Muscle of leg (tissue), 11 donors: ENCODE measurements around the gene MEIS1. TPM values are rescaled to one million over a fixed set of nuclear protein-coding genes. Genes with fewer than 3 reads are reported as not detected.
A peak's percentile ranks its signal among the peaks of the same experiment; 100 is the strongest.

Experiments used
- DNase-seq: peaks from one replicate; pipeline ENCODE4 v3.0.0; 2013
- H3K27ac ChIP-seq: one replicate; pipeline ENCODE4 v1.5.1; 2013; ENCODE audit warnings: mild to moderate bottlenecking, low read length, control low read depth
- H3K27me3 ChIP-seq: one replicate; pipeline ENCODE4 v1.6.1; 2013; ENCODE audit warnings: low read length; ENCODE audit not compliant: control insufficient read depth, insufficient read depth
- H3K36me3 ChIP-seq: one replicate; pipeline ENCODE4 v1.6.1; 2013; ENCODE audit warnings: low read length; ENCODE audit not compliant: control insufficient read depth, insufficient read depth
- H3K4me1 ChIP-seq: one replicate; pipeline ENCODE4 v1.6.1; 2013; ENCODE audit warnings: low read length; ENCODE audit not compliant: control insufficient read depth, insufficient read depth
- H3K4me3 ChIP-seq: one replicate; pipeline ENCODE4 v1.5.1; 2013; ENCODE audit warnings: low read length, control low read depth
- H3K9me3 ChIP-seq: replicated peaks from 2 replicates; pipeline ENCODE4 v1.6.1; 2013; ENCODE audit warnings: low read depth, low read length; ENCODE audit not compliant: control insufficient read depth
- WGBS: methylation state at CpG from one replicate; pipeline ENCODE4 v1.1.5; 2013; ENCODE audit warnings: missing lambda C conversion rate; ENCODE audit not compliant: insufficient coverage; 5-methylcytosine and 5-hydroxymethylcytosine counted together
- polyA plus RNA-seq, 8 donors: library from polyadenylated mRNA; unstranded; fragments of 120-200 nt; gene quantifications; one replicate each; pipeline versions ENCODE4 v1.2.1 to v1.2.3, GENCODE V29; 2013; ENCODE audit warnings: inconsistent platforms in 1 of 8, low replicate concordance in 1 of 8; ENCODE audit not compliant: insufficient read length in 8 of 8, insufficient read depth in 1 of 8
- total RNA-seq: library from RNA; stranded (reverse); fragments of 120-200 nt; gene quantifications from one replicate; pipeline ENCODE4 v1.2.4, GENCODE V29; 2013

MEIS1 gene
- total and polyA plus RNA-seq, 9 donors = 4.5 to 14.5 (median 11.0) TPM

- Histone ChIP-seq H3K4me1 (no peaks in the 10 kb centered on the region), H3K36me3 (peaks cover 3% of the 10 kb centered on the region), H3K27ac (no peak overlapping the region), H3K27me3 (no peaks in the 10 kb centered on the region), H3K4me3 (no peak overlapping the region), H3K9me3 (no peaks in the 10 kb centered on the region)
- no peak for DNase-seq
- no CpG with 5 or more reads among the region's 1 CpG for WGBS
Observed at GRCh38 chr2:66565291-66565690, 130.4 kb downstream of the MEIS1 start.

GRCh38 chr2:66566726-66567399 is 131.9 kb downstream of the MEIS1 start:
- Histone ChIP-seq H3K4me3 (no peak overlapping the region), H3K4me1 (no peaks in the 10 kb centered on the region), H3K27me3 (no peaks in the 10 kb centered on the region), H3K36me3 (peaks cover 3% of the 10 kb centered on the region), H3K9me3 (no peaks in the 10 kb centered on the region), H3K27ac (no peak overlapping the region)
- DNase-seq = no peak
- WGBS = no CpG with 5 or more reads among the region's 2 CpGs

- no CpG with 5 or more reads among the region's 2 CpGs for WGBS
- no peaks in the 10 kb centered on the region for H3K4me1 ChIP-seq
- H3K36me3 ChIP-seq = peaks cover 3% of the 10 kb centered on the region
- no peak for DNase-seq
- H3K4me3 ChIP-seq = no peak overlapping the region
- no peaks in the 10 kb centered on the region for H3K27me3 ChIP-seq
- H3K27ac ChIP-seq = no peak overlapping the region
- H3K9me3 ChIP-seq = no peaks in the 10 kb centered on the region
Observed at GRCh38 chr2:66567729-66568128, 132.8 kb downstream of the MEIS1 start.

GRCh38 chr2:66568650-66569300 is 133.8 kb downstream of the MEIS1 start:
- 100% methylated on average over 1 of the region's 4 CpGs for WGBS
- H3K36me3 ChIP-seq = peaks cover 3% of the 10 kb centered on the region
- no peaks in the 10 kb centered on the region for H3K9me3 ChIP-seq
- H3K27ac ChIP-seq = no peak overlapping the region
- DNase-seq = no peak
- H3K4me3 ChIP-seq = no peak overlapping the region
- no peaks in the 10 kb centered on the region for H3K4me1 ChIP-seq
- H3K27me3 ChIP-seq = peaks cover under 1% of the 10 kb centered on the region

- DNase-seq = peak; percentile 78
- no peak overlapping the region for H3K27ac ChIP-seq
- H3K9me3 ChIP-seq = no peaks in the 10 kb centered on the region
- H3K27me3 ChIP-seq = peaks cover 4% of the 10 kb centered on the region
- no peak overlapping the region for H3K4me3 ChIP-seq
- H3K36me3 ChIP-seq = peaks cover 3% of the 10 kb centered on the region
- no CpG with 5 or more reads among the region's 4 CpGs for WGBS
- H3K4me1 ChIP-seq = no peaks in the 10 kb centered on the region
Observed at GRCh38 chr2:66569321-66569851, 134.5 kb downstream of the MEIS1 start.

GRCh38 chr2:66569974-66570373 is 135.0 kb downstream of the MEIS1 start:
- no peak overlapping the region for H3K27ac ChIP-seq
- no peak for DNase-seq
- H3K36me3 ChIP-seq = peaks cover 3% of the 10 kb centered on the region
- H3K9me3 ChIP-seq = no peaks in the 10 kb centered on the region
- WGBS = no CpG with 5 or more reads among the region's 2 CpGs
- H3K27me3 ChIP-seq = peaks cover 4% of the 10 kb centered on the region
- H3K4me3 ChIP-seq = no peak overlapping the region
- no peaks in the 10 kb centered on the region for H3K4me1 ChIP-seq

GRCh38 chr2:66570471-66570870 is 135.5 kb downstream of the MEIS1 start:
- peaks cover under 1% of the 10 kb centered on the region for H3K4me1 ChIP-seq
- H3K4me3 ChIP-seq = no peak overlapping the region
- peaks cover 6% of the 10 kb centered on the region for H3K27me3 ChIP-seq
- H3K36me3 ChIP-seq = peaks cover 3% of the 10 kb centered on the region
- no peaks in the 10 kb centered on the region for H3K9me3 ChIP-seq
- no peak overlapping the region for H3K27ac ChIP-seq
- no CpG with 5 or more reads among the region's 3 CpGs for WGBS
- no peak for DNase-seq

- Histone ChIP-seq H3K27ac (no peak overlapping the region), H3K4me3 (no peak overlapping the region), H3K36me3 (peaks cover 3% of the 10 kb centered on the region), H3K4me1 (peaks cover 14% of the 10 kb centered on the region), H3K27me3 (peaks cover 20% of the 10 kb centered on the region), H3K9me3 (no peaks in the 10 kb centered on the region)
- no peak for DNase-seq
- 80% methylated on average over 1 of the region's 6 CpGs for WGBS
Observed at GRCh38 chr2:66571918-66572317, 137.0 kb downstream of the MEIS1 start.

- Histone ChIP-seq H3K4me1 (peaks cover 19% of the 10 kb centered on the region), H3K27me3 (peaks cover 25% of the 10 kb centered on the region), H3K4me3 (no peak overlapping the region), H3K27ac (no peak overlapping the region), H3K36me3 (peaks cover 3% of the 10 kb centered on the region), H3K9me3 (no peaks in the 10 kb centered on the region)
- no CpG with 5 or more reads among the region's 3 CpGs for WGBS
- no peak for DNase-seq
Observed at GRCh38 chr2:66572391-66572790, 137.5 kb downstream of the MEIS1 start.

- Histone ChIP-seq H3K4me3 (no peak overlapping the region), H3K27me3 (peaks cover 35% of the 10 kb centered on the region), H3K27ac (no peak overlapping the region), H3K36me3 (peaks cover 3% of the 10 kb centered on the region), H3K4me1 (peaks cover 23% of the 10 kb centered on the region), H3K9me3 (no peaks in the 10 kb centered on the region)
- WGBS = no CpG with 5 or more reads among the region's 7 CpGs
- no peak for DNase-seq
Observed at GRCh38 chr2:66573416-66573815, 138.5 kb downstream of the MEIS1 start.
